ENCODE results near the gene DTNBP1.
A peak's percentile ranks its signal among the peaks of the same experiment; 100 is the strongest.
"Not testable (repeated sequence)": the region's sequence is repeated elsewhere in the genome, so short reads cannot be mapped to it uniquely, and the experiment has no call there.

DTNBP1 gene

DNA sequence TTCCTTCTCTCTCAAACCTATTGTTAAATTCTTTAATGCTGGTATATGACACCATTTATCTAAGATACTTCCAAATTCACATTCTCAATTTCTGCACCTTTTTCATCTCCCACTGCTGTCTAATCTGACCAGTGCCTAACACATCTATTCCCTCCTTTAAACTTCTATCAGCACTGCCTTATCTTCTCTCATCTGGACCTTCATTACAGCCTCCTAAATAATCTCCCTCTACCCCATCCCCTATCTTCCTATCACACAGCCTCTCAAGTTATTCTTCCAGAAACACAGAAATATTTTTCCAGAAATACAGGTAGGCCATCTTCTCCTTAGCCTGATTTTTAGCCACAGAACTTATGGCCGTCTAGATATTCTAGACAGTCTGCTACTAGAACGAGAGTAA lies 5.5 kb downstream of the DTNBP1 start:
- no peak for DNase-seq (ENCODE audit: low read depth)
- no peak overlapping the region for H3K4me3 ChIP-seq (ENCODE audit: low read length)
- TF ChIP-seq, protein P1, sequence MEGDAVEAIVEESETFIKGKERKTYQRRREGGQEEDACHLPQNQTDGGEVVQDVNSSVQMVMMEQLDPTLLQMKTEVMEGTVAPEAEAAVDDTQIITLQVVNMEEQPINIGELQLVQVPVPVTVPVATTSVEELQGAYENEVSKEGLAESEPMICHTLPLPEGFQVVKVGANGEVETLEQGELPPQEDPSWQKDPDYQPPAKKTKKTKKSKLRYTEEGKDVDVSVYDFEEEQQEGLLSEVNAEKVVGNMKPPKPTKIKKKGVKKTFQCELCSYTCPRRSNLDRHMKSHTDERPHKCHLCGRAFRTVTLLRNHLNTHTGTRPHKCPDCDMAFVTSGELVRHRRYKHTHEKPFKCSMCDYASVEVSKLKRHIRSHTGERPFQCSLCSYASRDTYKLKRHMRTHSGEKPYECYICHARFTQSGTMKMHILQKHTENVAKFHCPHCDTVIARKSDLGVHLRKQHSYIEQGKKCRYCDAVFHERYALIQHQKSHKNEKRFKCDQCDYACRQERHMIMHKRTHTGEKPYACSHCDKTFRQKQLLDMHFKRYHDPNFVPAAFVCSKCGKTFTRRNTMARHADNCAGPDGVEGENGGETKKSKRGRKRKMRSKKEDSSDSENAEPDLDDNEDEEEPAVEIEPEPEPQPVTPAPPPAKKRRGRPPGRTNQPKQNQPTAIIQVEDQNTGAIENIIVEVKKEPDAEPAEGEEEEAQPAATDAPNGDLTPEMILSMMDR (conservative IDR thresholded peaks at IDR 0.05; ENCODE audit: low read length) = no peak

GRCh38 chr6:15656145-15656544 lies 6.7 kb downstream of the DTNBP1 start:
- TF ChIP-seq, protein P1 (conservative IDR thresholded peaks at IDR 0.05; ENCODE audit: low read length) = no peak
- no peak for DNase-seq (ENCODE audit: low read depth)
- H3K4me3 ChIP-seq (ENCODE audit: low read length) = no peak overlapping the region

- no peak overlapping the region for H3K4me3 ChIP-seq (ENCODE audit: low read length)
- TF ChIP-seq, protein P1 (conservative IDR thresholded peaks at IDR 0.05; ENCODE audit: low read length) = no peak
- DNase-seq (ENCODE audit: low read depth) = peak; percentile 8
Observed at GRCh38 chr6:15654250-15654649, 8.6 kb downstream of the DTNBP1 start.

DNA sequence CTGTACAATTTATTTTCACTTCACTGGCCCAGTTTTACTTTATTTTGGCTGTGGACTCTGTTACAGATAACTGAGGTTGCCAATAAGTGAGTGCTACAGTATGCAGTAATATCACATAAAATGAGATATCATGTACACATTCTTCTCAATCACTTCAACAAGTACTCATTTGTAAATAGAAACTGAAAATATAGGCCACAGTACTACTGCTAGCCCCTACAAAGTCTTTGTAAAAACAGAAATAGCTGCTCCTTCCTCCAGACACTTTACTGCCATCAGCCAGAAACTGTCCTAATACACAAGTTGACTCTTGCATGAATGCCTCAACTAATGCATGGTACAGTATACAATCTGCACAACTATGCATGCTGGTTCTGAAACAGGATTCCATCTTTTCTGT lies 9.2 kb downstream of the DTNBP1 start:
- DNase-seq (ENCODE audit: low read depth) = no peak

GRCh38 chr6:15650004-15650559 lies 12.7 kb downstream of the DTNBP1 start:
- not testable (repeated sequence) for DNase-seq (ENCODE audit: low read depth); H3K4me3 ChIP-seq (ENCODE audit: low read length)

More for the DNA sequence above, 9.2 kb downstream of the DTNBP1 start:
- TF ChIP-seq, protein P1 (conservative IDR thresholded peaks at IDR 0.05; ENCODE audit: low read length) = no peak
- no peak overlapping the region for H3K4me3 ChIP-seq (ENCODE audit: low read length)

DNA sequence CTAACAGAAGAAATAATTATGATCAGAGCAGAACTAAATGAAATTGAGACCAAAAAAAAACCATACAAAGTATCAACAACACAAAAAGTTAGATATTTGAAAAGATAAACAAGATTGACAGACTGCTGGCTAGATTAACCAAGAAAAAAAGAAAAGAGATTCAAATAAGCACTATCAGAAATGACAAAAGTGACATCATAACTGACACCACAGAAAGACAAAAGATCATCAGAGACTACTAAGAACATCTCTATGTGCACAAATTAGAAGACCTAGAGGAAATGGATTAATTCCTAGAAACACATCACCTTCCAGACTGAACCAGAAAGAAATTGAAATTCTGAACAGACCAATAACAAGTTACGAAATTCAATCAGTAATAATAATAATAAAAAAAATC lies 17.9 kb downstream of the DTNBP1 start:
- TF ChIP-seq, protein P1 (conservative IDR thresholded peaks at IDR 0.05; ENCODE audit: low read length) = no peak
- DNase-seq (ENCODE audit: low read depth) = no peak
- no peak overlapping the region for H3K4me3 ChIP-seq (ENCODE audit: low read length)

DNA sequence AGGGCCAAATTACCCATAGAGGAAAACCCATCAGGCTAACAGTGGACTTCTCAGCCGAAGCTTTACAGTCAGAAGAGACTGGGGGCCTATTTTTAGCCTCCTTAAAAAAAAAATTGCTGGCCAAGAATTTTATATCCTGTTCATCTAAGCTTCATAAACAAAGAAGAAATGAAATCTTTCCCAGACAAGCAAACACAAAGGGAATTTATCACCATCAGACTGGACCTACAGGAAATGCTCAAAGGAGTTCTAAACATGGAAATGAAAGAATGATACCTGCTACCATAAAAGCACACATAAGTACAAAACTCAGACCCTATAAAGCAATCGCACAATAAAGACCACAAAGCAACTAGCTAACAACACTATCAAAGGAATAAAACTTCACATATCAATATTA lies 19.3 kb downstream of the DTNBP1 start:
- TF ChIP-seq, protein P1 (conservative IDR thresholded peaks at IDR 0.05; ENCODE audit: low read length) = no peak
- no peak overlapping the region for H3K4me3 ChIP-seq (ENCODE audit: low read length)
- no peak for DNase-seq (ENCODE audit: low read depth)

DNA sequence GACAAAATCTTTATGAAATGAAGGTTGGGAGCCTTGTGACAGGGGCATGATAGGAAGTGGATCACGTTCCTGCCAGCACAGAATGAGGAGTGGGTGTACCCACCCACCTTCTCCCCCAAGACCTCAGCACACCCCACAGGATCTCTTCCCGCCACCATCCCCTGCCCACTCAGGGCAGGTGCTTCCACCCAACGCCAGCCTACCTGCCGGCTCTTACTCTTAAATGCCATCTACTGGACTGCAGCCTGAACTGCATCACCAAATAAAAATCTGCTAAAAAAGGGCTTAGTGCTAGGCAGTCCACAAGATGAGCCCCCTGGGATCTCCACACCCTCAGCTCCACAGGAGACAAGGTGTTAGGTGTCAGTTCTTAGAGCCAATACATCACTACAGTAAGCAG lies 20.6 kb downstream of the DTNBP1 start:
- TF ChIP-seq, protein P1 (conservative IDR thresholded peaks at IDR 0.05; ENCODE audit: low read length) = peak; percentile 15; the same call in 1 of the 2 replicates
- no peak overlapping the region for H3K4me3 ChIP-seq (ENCODE audit: low read length)
- DNase-seq (ENCODE audit: low read depth) = no peak
